Measurements from ENCODE around the gene ERCC6L.

DNA sequence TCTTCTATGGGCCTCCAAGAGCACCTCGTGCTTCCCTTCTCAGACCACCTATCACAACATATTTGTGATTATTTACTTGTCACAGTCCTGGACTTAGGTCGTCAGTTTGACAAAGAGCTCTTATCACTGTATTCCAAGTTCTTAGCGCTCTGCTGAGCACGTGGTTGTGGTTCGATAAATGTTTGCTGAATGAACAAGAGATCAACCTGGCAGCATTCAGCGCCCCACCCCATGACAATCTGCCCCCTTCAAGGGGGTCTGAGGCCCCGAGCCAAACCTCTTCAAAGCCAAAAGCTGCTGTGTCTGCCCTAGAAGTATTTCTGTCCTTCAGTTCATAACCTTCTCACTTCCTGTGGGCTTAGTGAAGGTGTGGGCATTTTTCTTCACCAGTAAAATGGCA, 23.2 kb upstream of the ERCC6L start:
- TF ChIP-seq, protein P1, sequence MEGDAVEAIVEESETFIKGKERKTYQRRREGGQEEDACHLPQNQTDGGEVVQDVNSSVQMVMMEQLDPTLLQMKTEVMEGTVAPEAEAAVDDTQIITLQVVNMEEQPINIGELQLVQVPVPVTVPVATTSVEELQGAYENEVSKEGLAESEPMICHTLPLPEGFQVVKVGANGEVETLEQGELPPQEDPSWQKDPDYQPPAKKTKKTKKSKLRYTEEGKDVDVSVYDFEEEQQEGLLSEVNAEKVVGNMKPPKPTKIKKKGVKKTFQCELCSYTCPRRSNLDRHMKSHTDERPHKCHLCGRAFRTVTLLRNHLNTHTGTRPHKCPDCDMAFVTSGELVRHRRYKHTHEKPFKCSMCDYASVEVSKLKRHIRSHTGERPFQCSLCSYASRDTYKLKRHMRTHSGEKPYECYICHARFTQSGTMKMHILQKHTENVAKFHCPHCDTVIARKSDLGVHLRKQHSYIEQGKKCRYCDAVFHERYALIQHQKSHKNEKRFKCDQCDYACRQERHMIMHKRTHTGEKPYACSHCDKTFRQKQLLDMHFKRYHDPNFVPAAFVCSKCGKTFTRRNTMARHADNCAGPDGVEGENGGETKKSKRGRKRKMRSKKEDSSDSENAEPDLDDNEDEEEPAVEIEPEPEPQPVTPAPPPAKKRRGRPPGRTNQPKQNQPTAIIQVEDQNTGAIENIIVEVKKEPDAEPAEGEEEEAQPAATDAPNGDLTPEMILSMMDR (optimal IDR thresholded peaks at IDR 0.05 in 1 of 3, IDR thresholded peaks at IDR 0.05 in 1 of 3, conservative IDR thresholded peaks at IDR 0.05 in 1 of 3; ENCODE audit: extremely low read depth in 1 of 3, insufficient read depth in 2 of 3, low read length in 3 of 3), result no peak
- no peak for TF ChIP-seq EZH2 (IDR thresholded peaks at IDR 0.05; ENCODE audit: low read length)

Data from keratinocyte (primary cell).